Suprapubic skin (tissue), 4 donors: ENCODE measurements around the gene ULK4. TPM values are rescaled to one million over a fixed set of nuclear protein-coding genes. Genes with fewer than 3 reads are reported as not detected.

Experiments used
- DNase-seq, 2 donors: peaks; one replicate each; pipeline ENCODE4 v3.0.0-alpha.2; 2019; ENCODE audit warnings: low spot score in 2 of 2
- H3K27ac ChIP-seq: fragments of 200-600 bp; sonication (generic); one replicate; pipeline ENCODE4 v1.5.1; 2019
- H3K27me3 ChIP-seq: fragments of 200-600 bp; sonication (generic); one replicate; pipeline ENCODE4 v1.5.1; 2019
- H3K36me3 ChIP-seq: fragments of 200-600 bp; sonication (generic); one replicate; pipeline ENCODE4 v1.5.1; 2019
- H3K4me1 ChIP-seq: fragments of 200-600 bp; sonication (generic); one replicate; pipeline ENCODE4 v1.5.1; 2019
- H3K4me3 ChIP-seq: fragments of 200-600 bp; sonication (generic); one replicate; pipeline ENCODE4 v1.5.1; 2019; ENCODE audit warnings: mild to moderate bottlenecking
- H3K9me3 ChIP-seq: fragments of 200-600 bp; sonication (generic); one replicate; pipeline ENCODE4 v1.5.1; 2019
- EP300 ChIP-seq: sonication (generic); formaldehyde crosslinking; IDR thresholded peaks from one replicate; pipeline ENCODE4 v1.6.1; 2017; ENCODE audit warnings: antibody characterized with exemption
- POLR2A ChIP-seq, 2 donors: fragments of 450-650 bp; IDR thresholded peaks; one replicate each; pipeline ENCODE4 v1.6.1; 2017; ENCODE audit warnings: antibody characterized with exemption in 2 of 2, mild to moderate bottlenecking in 2 of 2, moderate library complexity in 2 of 2
- POLR2AphosphoS5 ChIP-seq, 3 donors: sonication (generic); formaldehyde crosslinking; IDR thresholded peaks; one replicate each; pipeline ENCODE4 v1.6.1; 2017; ENCODE audit warnings: antibody characterized with exemption in 3 of 3
- WGBS: methylation state at CpG from one replicate; pipeline ENCODE4 v1.1.5; 2018; 5-methylcytosine and 5-hydroxymethylcytosine counted together
- total RNA-seq, 4 donors: library from RNA; depleted of rRNA; stranded (reverse); fragments of >200 nt; gene quantifications; one replicate each; pipeline ENCODE4 v1.1.0, GENCODE V29; 2016
- TF ChIP-seq, protein P1 (sequence below), 2 donors: fragments of 200-600 bp in 1 of 2; fragments of 450-650 bp in 1 of 2; sonication (generic) in 1 of 2; IDR thresholded peaks; one replicate each; pipeline ENCODE4 v1.5.1; 2016 to 2019; ENCODE audit warnings: antibody characterized with exemption in 2 of 2, mild to moderate bottlenecking in 1 of 2, moderate library complexity in 1 of 2

ULK4 gene
- total RNA-seq, 4 donors from 2014 or later, result 11.7 to 21.7 (median 16.6) TPM

DNA sequence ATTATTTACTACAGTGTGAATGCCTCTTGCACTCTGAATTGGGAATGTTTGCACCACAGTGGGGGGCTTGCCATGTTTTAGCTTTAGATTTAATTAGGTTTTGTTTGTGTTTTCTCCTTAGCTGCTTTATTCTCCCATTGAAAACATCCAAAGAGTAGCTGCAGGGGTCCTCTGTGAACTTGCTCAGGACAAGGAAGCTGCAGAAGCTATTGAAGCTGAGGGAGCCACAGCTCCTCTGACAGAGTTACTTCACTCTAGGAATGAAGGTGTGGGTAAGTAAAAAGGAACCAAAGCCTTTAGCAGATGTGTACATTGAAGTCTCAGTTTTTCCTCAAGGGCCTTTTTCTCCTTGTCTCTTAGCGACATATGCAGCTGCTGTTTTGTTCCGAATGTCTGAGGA, 725.7 kb downstream of the ULK4 start:
- Histone ChIP-seq H3K27me3 (no peaks in the 10 kb centered on the region), H3K9me3 (no peaks in the 10 kb centered on the region), H3K27ac (no peak overlapping the region), H3K4me3 (no peak overlapping the region), H3K4me1 (peaks cover 9% of the 10 kb centered on the region), H3K36me3 (peaks cover 84% of the 10 kb centered on the region)
- 86% methylated on average over 2 of the region's 2 CpGs for WGBS
- TF ChIP-seq POLR2A (IDR thresholded peaks at IDR 0.05) (no peak), POLR2AphosphoS5 (IDR thresholded peaks at IDR 0.05) (no peak), EP300 (no peak)
- TF ChIP-seq, protein P1, sequence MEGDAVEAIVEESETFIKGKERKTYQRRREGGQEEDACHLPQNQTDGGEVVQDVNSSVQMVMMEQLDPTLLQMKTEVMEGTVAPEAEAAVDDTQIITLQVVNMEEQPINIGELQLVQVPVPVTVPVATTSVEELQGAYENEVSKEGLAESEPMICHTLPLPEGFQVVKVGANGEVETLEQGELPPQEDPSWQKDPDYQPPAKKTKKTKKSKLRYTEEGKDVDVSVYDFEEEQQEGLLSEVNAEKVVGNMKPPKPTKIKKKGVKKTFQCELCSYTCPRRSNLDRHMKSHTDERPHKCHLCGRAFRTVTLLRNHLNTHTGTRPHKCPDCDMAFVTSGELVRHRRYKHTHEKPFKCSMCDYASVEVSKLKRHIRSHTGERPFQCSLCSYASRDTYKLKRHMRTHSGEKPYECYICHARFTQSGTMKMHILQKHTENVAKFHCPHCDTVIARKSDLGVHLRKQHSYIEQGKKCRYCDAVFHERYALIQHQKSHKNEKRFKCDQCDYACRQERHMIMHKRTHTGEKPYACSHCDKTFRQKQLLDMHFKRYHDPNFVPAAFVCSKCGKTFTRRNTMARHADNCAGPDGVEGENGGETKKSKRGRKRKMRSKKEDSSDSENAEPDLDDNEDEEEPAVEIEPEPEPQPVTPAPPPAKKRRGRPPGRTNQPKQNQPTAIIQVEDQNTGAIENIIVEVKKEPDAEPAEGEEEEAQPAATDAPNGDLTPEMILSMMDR (IDR thresholded peaks at IDR 0.05), result no peak
- DNase-seq, result no peak

DNA sequence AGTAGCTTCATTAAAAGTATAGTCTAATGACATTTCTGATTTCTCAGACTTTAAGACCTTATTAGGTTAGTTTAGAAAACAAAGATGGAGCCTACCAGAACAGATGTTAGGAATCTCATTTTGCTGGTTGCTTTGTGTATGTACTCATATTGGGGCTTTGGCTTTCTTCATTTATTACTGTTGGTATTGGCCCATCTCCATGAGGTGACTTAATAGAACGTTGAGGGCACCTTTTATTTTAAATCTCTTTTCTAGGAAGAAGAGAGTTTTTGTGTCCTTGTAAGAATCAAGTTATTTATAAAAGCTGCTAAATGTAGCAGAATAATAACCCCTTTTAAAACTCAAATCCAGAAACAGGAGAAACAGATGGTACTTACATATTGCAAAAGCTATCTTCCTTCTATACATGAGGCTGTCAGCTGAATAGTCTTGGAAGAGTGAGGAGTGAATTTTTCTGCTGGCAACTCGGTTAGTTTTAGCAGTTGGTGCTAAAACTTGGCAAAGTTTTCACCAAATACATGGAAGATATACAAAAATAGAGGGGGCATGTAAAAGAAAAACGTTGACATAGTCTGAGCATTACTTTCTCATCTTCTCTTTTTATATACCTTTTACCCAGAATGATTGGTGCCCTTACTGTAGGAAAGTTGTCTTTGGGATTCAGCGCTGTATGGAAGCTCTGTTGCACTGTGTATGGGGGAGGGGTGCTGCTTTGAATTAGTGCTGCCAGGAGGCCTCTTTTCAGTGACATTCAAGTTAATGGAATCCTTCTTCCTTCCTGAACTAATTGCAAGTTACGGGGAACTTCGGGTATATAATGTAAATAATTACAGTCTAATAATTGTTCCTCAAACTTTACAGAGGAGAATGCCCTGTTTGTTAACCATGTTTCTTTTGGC, 726.8 kb downstream of the ULK4 start:
- no peak for TF ChIP-seq POLR2AphosphoS5 (IDR thresholded peaks at IDR 0.05)
- H3K4me3 ChIP-seq, result no peak overlapping the region
- H3K27me3 ChIP-seq, result no peaks in the 10 kb centered on the region
- H3K9me3 ChIP-seq, result no peaks in the 10 kb centered on the region
- H3K4me1 ChIP-seq, result peaks cover 9% of the 10 kb centered on the region
- WGBS, result 53% methylated on average over 6 of the region's 6 CpGs
- DNase-seq, result no peak
- peaks cover 88% of the 10 kb centered on the region for H3K36me3 ChIP-seq
- no peak overlapping the region for H3K27ac ChIP-seq

DNA sequence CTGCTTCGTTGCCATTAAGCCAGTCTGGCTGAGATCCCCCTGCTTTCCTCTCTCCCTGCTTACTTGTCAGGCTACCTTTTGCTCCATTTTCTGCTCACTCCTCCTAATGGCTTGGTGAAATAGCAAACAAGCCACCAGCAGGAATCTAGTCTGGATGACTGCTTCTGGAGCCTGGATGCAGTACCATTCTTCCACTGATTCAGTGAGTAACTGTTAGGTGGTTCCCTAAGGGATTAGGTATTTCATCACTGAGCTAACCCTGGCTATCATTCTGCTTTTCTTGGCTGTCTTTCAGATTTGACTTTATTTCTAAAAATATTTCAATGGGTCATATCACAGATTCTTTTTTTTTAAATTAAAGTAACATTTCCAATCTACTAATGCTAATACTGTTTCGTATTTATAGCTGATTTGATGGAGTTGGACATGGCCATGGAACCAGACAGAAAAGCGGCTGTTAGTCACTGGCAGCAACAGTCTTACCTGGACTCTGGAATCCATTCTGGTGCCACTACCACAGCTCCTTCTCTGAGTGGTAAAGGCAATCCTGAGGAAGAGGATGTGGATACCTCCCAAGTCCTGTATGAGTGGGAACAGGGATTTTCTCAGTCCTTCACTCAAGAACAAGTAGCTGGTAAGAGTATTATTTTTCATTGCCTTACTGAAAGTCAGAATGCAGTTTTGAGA, 737.6 kb downstream of the ULK4 start:
- Histone ChIP-seq H3K27ac (no peak overlapping the region), H3K4me1 (peaks cover 37% of the 10 kb centered on the region), H3K36me3 (peaks cover 46% of the 10 kb centered on the region), H3K4me3 (no peak overlapping the region), H3K27me3 (no peaks in the 10 kb centered on the region), H3K9me3 (no peaks in the 10 kb centered on the region)
- DNase-seq, result no peak
- 64% methylated on average over 3 of the region's 3 CpGs for WGBS
- TF ChIP-seq POLR2AphosphoS5 (IDR thresholded peaks at IDR 0.05) (no peak), EP300 (no peak), POLR2A (IDR thresholded peaks at IDR 0.05) (no peak)
- TF ChIP-seq, protein P1 (IDR thresholded peaks at IDR 0.05), result no peak

DNA sequence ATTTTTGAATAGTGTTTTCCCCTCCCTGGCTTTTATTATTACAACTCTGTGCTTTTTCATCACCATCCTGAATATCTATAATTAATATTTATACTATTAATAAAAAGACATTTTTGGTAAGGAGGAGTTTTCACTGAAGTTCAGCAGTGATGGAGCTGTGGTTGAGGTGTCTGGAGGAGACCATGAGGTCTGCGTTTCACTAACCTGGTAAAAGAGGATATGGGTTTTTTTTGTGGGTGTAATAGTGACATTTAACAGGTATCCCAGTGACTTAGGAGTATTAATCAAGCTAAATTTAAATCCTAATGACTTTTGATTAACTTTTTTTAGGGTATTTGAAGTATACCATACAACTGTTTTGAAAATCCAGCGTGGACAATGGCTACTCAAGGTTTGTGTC, 738.2 kb downstream of the ULK4 start:
- 81% methylated on average over 2 of the region's 2 CpGs for WGBS
- Histone ChIP-seq H3K36me3 (peaks cover 46% of the 10 kb centered on the region), H3K27me3 (no peaks in the 10 kb centered on the region), H3K4me1 (peaks cover 40% of the 10 kb centered on the region), H3K4me3 (no peak overlapping the region), H3K27ac (no peak overlapping the region), H3K9me3 (no peaks in the 10 kb centered on the region)
- TF ChIP-seq POLR2A (IDR thresholded peaks at IDR 0.05), result no peak
- TF ChIP-seq, protein P1 (IDR thresholded peaks at IDR 0.05), result no peak
- no peak for TF ChIP-seq POLR2AphosphoS5 (IDR thresholded peaks at IDR 0.05)
- no peak for TF ChIP-seq EP300
- no peak for DNase-seq

DNA sequence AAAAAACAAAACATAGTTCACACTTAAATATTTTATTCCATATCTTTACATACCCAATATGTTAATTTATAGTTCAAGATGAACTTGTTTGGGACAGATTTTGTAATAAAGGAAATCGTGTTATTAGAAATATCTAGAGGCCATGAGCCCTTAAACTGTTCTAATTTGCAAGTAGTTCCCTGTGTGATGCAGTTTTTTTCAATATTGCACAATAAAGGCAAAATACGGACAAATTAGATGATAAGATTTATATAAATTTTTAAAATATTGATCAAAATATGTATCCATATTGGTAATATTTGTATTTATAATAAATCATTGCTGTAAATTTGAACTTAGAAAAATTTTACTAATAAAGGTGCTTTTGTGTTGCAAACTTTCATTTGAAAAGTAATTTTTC, 738.8 kb downstream of the ULK4 start:
- no peak for DNase-seq
- peaks cover 42% of the 10 kb centered on the region for H3K36me3 ChIP-seq
- H3K4me1 ChIP-seq, result peaks cover 46% of the 10 kb centered on the region
- no peak overlapping the region for H3K27ac ChIP-seq
- no peak for TF ChIP-seq POLR2A (IDR thresholded peaks at IDR 0.05)
- TF ChIP-seq, protein P1 (IDR thresholded peaks at IDR 0.05), result no peak
- WGBS, result 68% methylated on average over 2 of the region's 2 CpGs
- no peak overlapping the region for H3K4me3 ChIP-seq
- no peaks in the 10 kb centered on the region for H3K27me3 ChIP-seq
- no peaks in the 10 kb centered on the region for H3K9me3 ChIP-seq
